Tibial nerve (tissue), 4 donors: ENCODE measurements around the gene ADIPOR2. TPM values are rescaled to one million over a fixed set of nuclear protein-coding genes. Genes with fewer than 3 reads are reported as not detected.
"Not testable (repeated sequence)": the region's sequence is repeated elsewhere in the genome, so short reads cannot be mapped to it uniquely, and the experiment has no call there.

Experiments used
- DNase-seq, 2 donors: peaks; one replicate each; pipeline ENCODE4 v3.0.0-alpha.2; 2019; ENCODE audit warnings: low spot score in 2 of 2
- H3K27ac ChIP-seq, 4 donors: fragments of 200-600 bp; sonication (generic) in 3 of 4; one replicate each; pipeline ENCODE4 v1.5.1; 2017 to 2019; ENCODE audit warnings: mild to moderate bottlenecking in 1 of 4
- H3K27me3 ChIP-seq, 2 donors: fragments of 200-600 bp; sonication (generic) in 1 of 2; one replicate each; pipeline versions ENCODE4 v1.5.1 to v1.6.0; 2017 to 2019
- H3K36me3 ChIP-seq, 3 donors: fragments of 200-600 bp; sonication (generic); one replicate each; pipeline ENCODE4 v1.5.1; 2018 to 2019
- H3K4me1 ChIP-seq, 4 donors: fragments of 200-600 bp; sonication (generic) in 3 of 4; one replicate each; pipeline ENCODE4 v1.5.1; 2017 to 2019
- H3K4me3 ChIP-seq, 4 donors: fragments of 200-600 bp; sonication (generic) in 3 of 4; one replicate each; pipeline ENCODE4 v1.5.1; 2017 to 2019; ENCODE audit warnings: mild to moderate bottlenecking in 1 of 4, moderate library complexity in 1 of 4
- H3K9me3 ChIP-seq, 4 donors: fragments of 200-600 bp; sonication (generic) in 3 of 4; one replicate each; pipeline ENCODE4 v1.5.1; 2017 to 2019
- CTCF ChIP-seq, 5 experiments: fragments of 200-600 bp in 3 of 5; fragments of 450-650 bp in 2 of 5; sonication (generic) in 3 of 5; IDR thresholded peaks; one replicate each; pipeline ENCODE4 v1.5.1; 2016 to 2019; ENCODE audit warnings: antibody characterized with exemption in 5 of 5, mild to moderate bottlenecking in 3 of 5, moderate library complexity in 2 of 5
- EP300 ChIP-seq, 2 donors: sonication (generic); formaldehyde crosslinking; IDR thresholded peaks; one replicate each; pipeline ENCODE4 v1.6.1; 2017; ENCODE audit warnings: antibody characterized with exemption in 2 of 2, mild to moderate bottlenecking in 1 of 2
- POLR2A ChIP-seq, 2 donors: fragments of 450-650 bp; IDR thresholded peaks; one replicate each; pipeline ENCODE4 v1.6.1; 2017; ENCODE audit warnings: antibody characterized with exemption in 2 of 2, mild to moderate bottlenecking in 2 of 2, moderate library complexity in 2 of 2
- WGBS, 2 donors: methylation state at CpG; one replicate each; pipeline ENCODE4 v1.1.5; 2018; 5-methylcytosine and 5-hydroxymethylcytosine counted together
- total RNA-seq, 4 donors: library from RNA; depleted of rRNA; stranded (reverse); fragments of >200 nt; gene quantifications; one replicate each; pipeline ENCODE4 v1.1.0, GENCODE V29; 2016

Gene ADIPOR2
- total RNA-seq, 4 donors from 2014 or later = 66.6 to 123 (median 72.1) TPM

DNA sequence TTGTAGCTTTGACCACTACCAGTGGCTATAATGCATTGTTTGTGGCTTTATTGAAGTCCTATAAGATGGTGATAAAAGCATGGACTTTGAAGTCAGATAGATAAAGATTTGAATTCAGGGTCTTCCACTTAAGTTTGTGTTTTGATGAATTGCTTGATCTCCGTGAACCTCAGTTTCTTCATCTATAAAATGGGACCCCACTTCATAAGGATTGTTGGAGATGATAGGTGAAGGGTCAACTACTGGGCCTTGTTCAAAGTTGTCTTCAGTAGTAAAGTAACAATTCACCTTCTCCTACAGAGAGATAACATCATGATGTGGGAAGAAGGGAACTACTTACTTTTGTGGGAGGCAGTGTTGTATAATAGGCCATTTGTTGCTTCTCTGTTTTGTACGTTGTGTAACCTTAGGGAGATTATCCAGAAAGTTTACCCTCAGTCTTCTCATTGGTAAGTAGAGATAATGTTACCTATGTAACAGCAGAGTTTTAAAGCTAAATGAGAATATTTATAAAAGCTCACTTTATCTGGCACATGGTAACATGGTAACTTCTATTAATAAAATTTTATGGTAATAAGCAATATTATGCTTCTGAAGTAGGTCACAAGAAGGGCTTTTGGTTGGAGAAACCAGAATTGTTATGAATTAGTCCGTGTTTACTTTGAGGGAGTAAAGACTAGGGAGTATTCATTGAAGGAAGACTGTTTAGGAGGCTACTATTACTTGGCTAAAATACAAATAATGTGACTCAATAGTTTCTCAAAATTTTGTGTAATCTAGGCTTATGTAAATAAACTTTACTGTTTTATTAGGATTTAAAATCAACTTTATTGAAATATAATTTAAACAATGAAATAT, 15.1 kb downstream of the ADIPOR2 start:
- TF ChIP-seq CTCF (IDR thresholded peaks at IDR 0.05) (no peak), EP300 (IDR thresholded peaks at IDR 0.05) (no peak), POLR2A (IDR thresholded peaks at IDR 0.05) (no peak)
- Histone ChIP-seq H3K27me3 (no peaks in the 10 kb centered on the region), H3K27ac (no peak overlapping the region), H3K4me1 (peaks cover 0 to 48% (median 7%) of the 10 kb centered on the region in 4 donors), H3K9me3 (no peaks in the 10 kb centered on the region), H3K4me3 (no peak overlapping the region), H3K36me3 (no peaks in the 10 kb centered on the region)
- DNase-seq = no peak
- WGBS, 2 donors = 62 to 71% methylated on average over 3 of the region's 3 CpGs

DNA sequence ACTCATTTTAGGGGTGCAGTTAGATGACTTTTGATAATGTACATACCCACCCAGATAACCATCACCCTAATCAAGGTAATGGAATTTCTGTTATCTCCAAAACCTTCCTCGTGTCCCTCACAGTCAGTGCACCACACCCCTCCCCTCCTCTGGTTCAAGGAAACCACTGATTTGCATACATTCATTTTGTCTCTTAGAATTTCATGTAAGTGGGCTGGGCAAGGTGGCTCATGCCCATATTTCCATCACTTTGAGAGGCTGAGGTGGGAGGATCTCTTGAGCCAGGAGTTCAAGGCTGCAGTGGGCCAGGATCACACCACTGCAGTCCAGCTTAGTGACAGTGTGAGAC, 15.7 kb downstream of the ADIPOR2 start:
- no peak for TF ChIP-seq EP300 (IDR thresholded peaks at IDR 0.05)
- no peak for TF ChIP-seq CTCF (IDR thresholded peaks at IDR 0.05)
- no peak for TF ChIP-seq POLR2A (IDR thresholded peaks at IDR 0.05)
- H3K4me3 ChIP-seq = no peak overlapping the region
- peaks cover 0 to 54% (median 9%) of the 10 kb centered on the region in 4 donors for H3K4me1 ChIP-seq
- no peak for DNase-seq
- no peak overlapping the region for H3K27ac ChIP-seq
- no peaks in the 10 kb centered on the region for H3K27me3 ChIP-seq
- no peaks in the 10 kb centered on the region for H3K9me3 ChIP-seq
- H3K36me3 ChIP-seq = no peaks in the 10 kb centered on the region
- WGBS, 2 donors = 60 to 77% methylated on average over 1 of the region's 1 CpG

DNA sequence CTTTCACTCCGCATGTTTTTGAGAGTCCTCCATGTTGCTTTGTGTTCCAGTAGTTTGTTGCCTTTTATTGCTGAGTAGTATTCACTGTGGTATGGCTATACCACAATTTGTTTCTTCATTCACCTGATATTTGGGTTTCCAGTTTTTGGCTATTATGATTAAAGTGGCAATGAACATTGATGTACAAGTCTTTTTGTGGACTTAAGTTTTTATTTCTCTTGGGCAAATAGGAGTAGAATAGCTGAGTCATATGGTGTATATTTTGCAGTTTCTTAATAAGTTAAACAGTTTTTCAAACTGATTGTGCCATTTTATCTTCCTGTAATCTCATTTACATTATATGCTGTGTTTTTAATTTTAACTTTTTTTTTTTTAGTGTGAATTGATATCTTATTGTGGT, 16.2 kb downstream of the ADIPOR2 start:
- Histone ChIP-seq H3K4me1 (peaks cover 0 to 58% (median 12%) of the 10 kb centered on the region in 4 donors), H3K36me3 (no peaks in the 10 kb centered on the region), H3K4me3 (no peak overlapping the region), H3K27me3 (no peaks in the 10 kb centered on the region), H3K27ac (no peak overlapping the region), H3K9me3 (no peaks in the 10 kb centered on the region)
- TF ChIP-seq POLR2A (IDR thresholded peaks at IDR 0.05) (no peak), CTCF (IDR thresholded peaks at IDR 0.05) (no peak), EP300 (IDR thresholded peaks at IDR 0.05) (no peak)
- no peak for DNase-seq
- 89 to 100% methylated on average over 1 of the region's 1 CpG for WGBS, 2 donors

GRCh38 chr12:1709968-1710367, 19.1 kb downstream of the ADIPOR2 start:
- not testable (repeated sequence) for H3K4me3 ChIP-seq, H3K27me3 ChIP-seq, H3K27ac ChIP-seq, H3K9me3 ChIP-seq, DNase-seq
- 97 to 98% methylated on average over 5 of the region's 5 CpGs for WGBS, 2 donors
- Histone ChIP-seq H3K36me3 (peaks cover 0 to 13% (median 0%) of the 10 kb centered on the region in 3 donors), H3K4me1 (peaks cover 0 to 49% (median 14%) of the 10 kb centered on the region in 4 donors)

DNA sequence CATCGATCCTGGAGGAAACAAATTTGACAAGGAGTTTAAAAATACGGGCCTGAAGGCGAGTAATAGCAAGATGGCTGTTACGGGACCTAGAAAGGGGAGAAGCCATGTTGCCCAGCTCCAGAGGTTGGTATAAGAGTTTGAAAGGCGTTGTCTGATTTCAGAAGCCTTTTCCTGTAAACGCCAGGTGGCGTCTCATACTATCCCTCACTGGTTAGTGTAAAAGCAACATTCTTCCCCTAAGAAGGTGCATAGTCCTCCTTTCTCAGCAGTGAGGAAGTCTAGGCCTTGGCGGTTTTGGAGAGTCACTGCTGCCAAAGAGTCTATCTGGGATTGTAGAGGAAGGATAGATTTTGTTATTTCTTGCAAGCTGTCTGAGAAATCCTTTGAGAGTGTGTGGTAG, 20.0 kb downstream of the ADIPOR2 start:
- DNase-seq, H3K27me3 ChIP-seq, H3K27ac ChIP-seq, H3K4me3 ChIP-seq: not testable (repeated sequence)
- peaks cover 0 to 20% (median 0%) of the 10 kb centered on the region in 3 donors for H3K36me3 ChIP-seq
- peaks cover 0 to 11% (median 0%) of the 10 kb centered on the region in 4 donors for H3K9me3 ChIP-seq
- WGBS, 2 donors = 87 to 96% methylated on average over 8 of the region's 8 CpGs
- peaks cover 0 to 41% (median 11%) of the 10 kb centered on the region in 4 donors for H3K4me1 ChIP-seq

DNA sequence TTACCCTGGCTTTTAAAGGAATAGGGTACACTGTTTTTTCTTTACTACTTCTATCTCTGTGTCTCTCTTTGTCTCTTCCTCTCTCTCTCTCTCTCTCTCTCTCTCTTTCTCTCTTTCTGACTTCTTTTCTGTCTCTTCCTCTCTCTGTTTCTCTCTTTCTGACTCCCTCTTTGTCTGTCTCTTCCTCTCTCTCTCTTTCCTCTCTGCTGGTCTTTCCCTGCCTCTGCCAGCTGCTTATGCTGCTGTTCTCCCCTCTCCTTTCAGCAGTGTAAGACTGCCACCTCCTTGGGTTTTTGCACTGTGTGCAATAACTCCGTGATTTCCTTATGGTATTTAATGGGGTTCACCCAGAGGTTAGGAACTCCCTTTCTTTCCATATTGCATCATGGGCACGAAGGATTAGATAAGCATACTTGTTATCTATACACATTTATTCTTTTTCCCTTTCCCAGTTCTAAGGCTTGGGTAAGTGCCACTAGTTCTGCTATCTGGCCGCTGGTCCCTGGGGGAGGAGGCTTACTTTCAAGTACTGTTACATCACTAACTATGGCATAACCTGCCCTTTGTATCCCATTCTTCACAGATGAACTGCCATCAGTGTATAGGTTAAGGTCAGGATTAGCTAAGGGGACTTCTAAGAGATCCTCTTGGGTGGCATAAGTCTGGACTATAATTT, 20.8 kb downstream of the ADIPOR2 start:
- H3K4me3 ChIP-seq, DNase-seq, H3K27me3 ChIP-seq: not testable (repeated sequence)
- peaks cover 0 to 41% (median 9%) of the 10 kb centered on the region in 4 donors for H3K4me1 ChIP-seq
- H3K27ac ChIP-seq = peak overlapping the region in 1 of 4 donors; percentile 2
- 38 to 46% methylated on average over 3 of the region's 3 CpGs for WGBS, 2 donors
- peaks cover 0 to 20% (median 0%) of the 10 kb centered on the region in 3 donors for H3K36me3 ChIP-seq
- peaks cover 0 to 11% (median 0%) of the 10 kb centered on the region in 4 donors for H3K9me3 ChIP-seq

DNA sequence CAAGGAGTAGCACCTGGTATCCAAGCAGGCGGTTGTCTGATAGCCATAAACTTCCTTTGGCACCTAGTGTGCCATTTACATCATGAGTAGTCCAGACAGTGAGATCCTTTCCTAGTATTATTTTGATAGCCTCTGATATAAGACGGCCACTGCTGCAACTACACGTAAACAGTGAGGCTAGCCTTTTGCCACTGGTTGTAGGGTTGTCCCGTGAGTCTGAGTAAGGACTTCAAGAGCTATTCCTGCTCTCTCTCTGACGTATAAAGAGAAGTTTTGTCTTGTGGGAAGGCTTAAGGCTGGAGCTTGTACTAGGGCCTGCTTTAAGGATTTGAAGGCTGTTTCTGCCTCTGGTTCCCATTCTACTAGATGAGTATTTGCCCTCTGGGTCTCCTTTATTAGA, 21.4 kb downstream of the ADIPOR2 start:
- H3K9me3 ChIP-seq = peaks cover 0 to 11% (median 0%) of the 10 kb centered on the region in 4 donors
- H3K4me1 ChIP-seq = peaks cover 0 to 41% (median 12%) of the 10 kb centered on the region in 4 donors
- WGBS, 2 donors = 86 to 89% methylated on average over 5 of the region's 5 CpGs
- H3K27me3 ChIP-seq, H3K27ac ChIP-seq, DNase-seq, H3K4me3 ChIP-seq: not testable (repeated sequence)
- peaks cover 0 to 20% (median 0%) of the 10 kb centered on the region in 3 donors for H3K36me3 ChIP-seq

DNA sequence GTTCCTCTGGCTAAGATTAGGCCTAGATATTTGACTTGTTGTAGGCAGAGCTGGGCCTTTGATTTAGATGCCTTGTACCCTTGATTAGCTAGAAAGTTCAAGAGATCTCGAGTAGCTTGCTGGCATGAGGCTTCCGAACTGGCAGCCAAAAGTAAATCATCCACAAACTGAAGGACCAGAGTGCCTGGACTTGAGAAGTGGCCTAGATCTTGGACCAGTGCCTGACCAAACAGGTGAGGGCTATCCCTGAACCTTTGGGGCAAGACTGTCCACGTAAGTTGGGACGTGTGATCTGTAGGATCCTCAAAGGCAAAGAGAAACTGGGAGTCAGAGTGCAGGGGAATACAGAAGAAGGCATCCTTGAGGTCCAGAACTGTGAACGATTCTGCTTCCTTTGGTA, 22.0 kb downstream of the ADIPOR2 start:
- not testable (repeated sequence) for H3K27me3 ChIP-seq, H3K4me3 ChIP-seq, DNase-seq, H3K27ac ChIP-seq
- Histone ChIP-seq H3K36me3 (peaks cover 0 to 20% (median 0%) of the 10 kb centered on the region in 3 donors), H3K9me3 (peaks cover 0 to 11% (median 0%) of the 10 kb centered on the region in 4 donors), H3K4me1 (peaks cover 0 to 38% (median 12%) of the 10 kb centered on the region in 4 donors)
- 92 to 95% methylated on average over 5 of the region's 5 CpGs for WGBS, 2 donors

GRCh38 chr12:1713783-1714348, 23.0 kb downstream of the ADIPOR2 start:
- 94 to 95% methylated on average over 14 of the region's 14 CpGs for WGBS, 2 donors
- peaks cover 0 to 11% (median 0%) of the 10 kb centered on the region in 4 donors for H3K9me3 ChIP-seq
- not testable (repeated sequence) for H3K27me3 ChIP-seq, H3K27ac ChIP-seq, H3K4me3 ChIP-seq, DNase-seq
- H3K36me3 ChIP-seq = peaks cover 0 to 20% (median 0%) of the 10 kb centered on the region in 3 donors
- peaks cover 0 to 44% (median 21%) of the 10 kb centered on the region in 4 donors for H3K4me1 ChIP-seq
